GM23338 (cell line): ENCODE results near the gene PARD6B. TPM values are rescaled to one million over a fixed set of nuclear protein-coding genes. Genes with fewer than 3 reads are reported as not detected.

Experiments
- ATAC-seq: fragments of 200-7000 bp; cut with Tn5 transposase; 3 replicates; pipeline ENCODE4 v1.9.1; 2020
- DNase-seq: peaks from one replicate; pipeline ENCODE4 v3.0.0-alpha.2; 2015; ENCODE audit warnings: low spot score
- H2AFZ ChIP-seq: fragments of 200-600 bp; sonication (generic); 2 replicates; pipeline ENCODE4 v1.8.0; 2016; ENCODE audit warnings: antibody characterized with exemption, mild to moderate bottlenecking, moderate library complexity
- H3F3A ChIP-seq: fragments of 200-600 bp; sonication (generic); replicated peaks from 2 replicates; pipeline ENCODE4 v1.8.0; 2017; ENCODE audit warnings: antibody characterized with exemption, mixed run types, low read depth
- H3K27ac ChIP-seq: fragments of 200-600 bp; sonication (generic); 2 replicates; pipeline ENCODE4 v1.6.1; 2016; ENCODE audit warnings: low read depth
- H3K27me3 ChIP-seq: fragments of 200-600 bp; sonication (generic); 2 replicates; pipeline ENCODE4 v1.8.0; 2016; ENCODE audit warnings: mild to moderate bottlenecking, mixed run types, moderate library complexity; ENCODE audit not compliant: insufficient read depth
- H3K36me3 ChIP-seq: fragments of 200-600 bp; sonication (generic); 2 replicates; pipeline ENCODE4 v1.8.0; 2016; ENCODE audit warnings: mild to moderate bottlenecking; ENCODE audit not compliant: insufficient read depth
- H3K4me1 ChIP-seq: fragments of 200-600 bp; sonication (generic); 2 replicates; pipeline ENCODE4 v1.8.0; 2016; ENCODE audit warnings: mild to moderate bottlenecking, moderate library complexity; ENCODE audit not compliant: insufficient read depth
- H3K4me2 ChIP-seq: fragments of 200-600 bp; sonication (generic); 2 replicates; pipeline ENCODE4 v1.7.1; 2017; ENCODE audit warnings: mixed run types
- H3K4me3 ChIP-seq: fragments of 200-600 bp; sonication (generic); 2 replicates; pipeline ENCODE4 v1.6.1; 2016; ENCODE audit warnings: mixed run types
- H3K79me2 ChIP-seq: fragments of 200-600 bp; sonication (generic); replicated peaks from 2 replicates; pipeline ENCODE4 v1.8.0; 2017; ENCODE audit warnings: mild to moderate bottlenecking; ENCODE audit not compliant: insufficient read depth
- H3K9me2 ChIP-seq: fragments of 200-600 bp; sonication (generic); 2 replicates; pipeline ENCODE4 v1.8.0; 2017; ENCODE audit not compliant: insufficient read depth
- H4K20me1 ChIP-seq: fragments of 200-600 bp; sonication (generic); replicated peaks from 2 replicates; pipeline ENCODE4 v1.8.0; 2017; ENCODE audit warnings: mild to moderate bottlenecking; ENCODE audit not compliant: insufficient read depth
- H3K27ac Mint-ChIP-seq: 2 replicates; pipeline ENCODE4 v1.8.0; 2020; ENCODE audit warnings: inconsistent platforms, mild to moderate bottlenecking, moderate library complexity, mixed read lengths
- H3K27me3 Mint-ChIP-seq: 3 replicates; pipeline ENCODE4 v1.8.0; 2022; ENCODE audit warnings: low read depth, mild to moderate bottlenecking, moderate library complexity, mixed read lengths, inconsistent platforms; ENCODE audit not compliant: insufficient read depth, poor library complexity
- H3K36me3 Mint-ChIP-seq: 3 replicates; pipeline ENCODE4 v1.8.0; 2021; ENCODE audit warnings: low read depth, mild to moderate bottlenecking, inconsistent platforms, moderate library complexity, mixed read lengths
- H3K4me1 Mint-ChIP-seq: 3 replicates; pipeline ENCODE4 v1.8.0; 2020; ENCODE audit warnings: mild to moderate bottlenecking, inconsistent platforms, mixed read lengths
- H3K4me3 Mint-ChIP-seq: 3 replicates; pipeline ENCODE4 v1.8.0; 2021; ENCODE audit warnings: moderate library complexity, mild to moderate bottlenecking, inconsistent platforms, mixed read lengths
- H3K9me3 Mint-ChIP-seq: 3 replicates; pipeline ENCODE4 v1.8.0; 2020; ENCODE audit warnings: moderate library complexity, mild to moderate bottlenecking, inconsistent platforms, mixed read lengths
- CREB1 ChIP-seq: fragments of 250-450 bp; sonication (Bioruptor Pico); IDR thresholded peaks from 2 replicates; pipeline ENCODE4 v1.5.0; 2020; ENCODE audit warnings: low read depth, mild to moderate bottlenecking, moderate library complexity
- ETS1 ChIP-seq: IDR thresholded peaks from 2 replicates; pipeline ENCODE4 v1.6.1; 2016; ENCODE audit warnings: antibody characterized with exemption
- EZH2 ChIP-seq: fragments of 200-600 bp; sonication (generic); IDR thresholded peaks from one replicate; pipeline ENCODE4 v1.8.0; 2017; ENCODE audit warnings: antibody characterized with exemption, mild to moderate bottlenecking, low read depth; ENCODE audit not compliant: unreplicated experiment
- EZH2phosphoT487 ChIP-seq: fragments of 200-600 bp; sonication (generic); IDR thresholded peaks from one replicate; pipeline ENCODE4 v1.8.1; 2018; ENCODE audit warnings: antibody characterized with exemption; ENCODE audit not compliant: unreplicated experiment
- JUNB ChIP-seq: IDR thresholded peaks from one replicate; pipeline ENCODE4 v1.6.1; 2016; ENCODE audit warnings: antibody characterized with exemption; ENCODE audit not compliant: unreplicated experiment
- NANOG ChIP-seq: IDR thresholded peaks from 2 replicates; pipeline ENCODE4 v1.6.1; 2016; ENCODE audit warnings: antibody characterized with exemption, borderline replicate concordance
- STAT1 ChIP-seq: IDR thresholded peaks from one replicate; pipeline ENCODE4 v1.6.1; 2016; ENCODE audit warnings: antibody characterized with exemption; ENCODE audit not compliant: unreplicated experiment
- ZNF331 ChIP-seq: fragments of 250-450 bp; sonication (Bioruptor Pico); IDR thresholded peaks from 2 replicates; pipeline ENCODE4 v1.5.0; 2020; ENCODE audit warnings: low read depth, mild to moderate bottlenecking, moderate library complexity
- polyA plus RNA-seq: library from polyadenylated mRNA; unstranded; fragments of >200 nt; fragmentation: Nextera tagmentation; extraction: Ambion mirVana; gene quantifications from 2 replicates; pipeline ENCODE4 v1.2.1, GENCODE V29; 2016
- total RNA-seq: library from RNA; depleted of rRNA; stranded (reverse); fragments of >200 nt; shearing (Covaris generic); gene quantifications from 2 replicates; pipeline ENCODE4 v1.2.3, GENCODE V29; 2014
- TF ChIP-seq, protein P1 (sequence below), 2 experiments: fragments of 200-600 bp in 1 of 2; sonication (generic) in 1 of 2; conservative IDR thresholded peaks; 2 replicates each; pipeline versions ENCODE4 v1.5.1 to v1.6.1; 2016 to 2017; ENCODE audit warnings: antibody characterized with exemption in 2 of 2, low read depth in 2 of 2, mild to moderate bottlenecking in 2 of 2, moderate library complexity in 1 of 2
- TF ChIP-seq, protein P2 (sequence below): IDR thresholded peaks from one replicate; pipeline ENCODE4 v1.6.1; 2018; ENCODE audit warnings: antibody characterized with exemption; ENCODE audit not compliant: unreplicated experiment
- TF ChIP-seq, protein P3 (sequence below): fragments of 250-450 bp; sonication (Bioruptor Pico); IDR thresholded peaks from 2 replicates; pipeline ENCODE4 v1.5.0; 2020; ENCODE audit warnings: mild to moderate bottlenecking, moderate library complexity

The PARD6B gene
- total and polyA plus RNA-seq, 2 experiments from 2014 or later = 23.5 to 29.2 TPM

GRCh38 chr20:50708845-50709635 lies 22.3 kb upstream of the PARD6B start (continued):
- TF ChIP-seq ETS1 (no peak), CREB1 (no peak), ZNF331 (CRISPR knock-in tag) (no peak), STAT1 (no peak), JUNB (no peak), EZH2 (no peak)
- TF ChIP-seq, protein P1, sequence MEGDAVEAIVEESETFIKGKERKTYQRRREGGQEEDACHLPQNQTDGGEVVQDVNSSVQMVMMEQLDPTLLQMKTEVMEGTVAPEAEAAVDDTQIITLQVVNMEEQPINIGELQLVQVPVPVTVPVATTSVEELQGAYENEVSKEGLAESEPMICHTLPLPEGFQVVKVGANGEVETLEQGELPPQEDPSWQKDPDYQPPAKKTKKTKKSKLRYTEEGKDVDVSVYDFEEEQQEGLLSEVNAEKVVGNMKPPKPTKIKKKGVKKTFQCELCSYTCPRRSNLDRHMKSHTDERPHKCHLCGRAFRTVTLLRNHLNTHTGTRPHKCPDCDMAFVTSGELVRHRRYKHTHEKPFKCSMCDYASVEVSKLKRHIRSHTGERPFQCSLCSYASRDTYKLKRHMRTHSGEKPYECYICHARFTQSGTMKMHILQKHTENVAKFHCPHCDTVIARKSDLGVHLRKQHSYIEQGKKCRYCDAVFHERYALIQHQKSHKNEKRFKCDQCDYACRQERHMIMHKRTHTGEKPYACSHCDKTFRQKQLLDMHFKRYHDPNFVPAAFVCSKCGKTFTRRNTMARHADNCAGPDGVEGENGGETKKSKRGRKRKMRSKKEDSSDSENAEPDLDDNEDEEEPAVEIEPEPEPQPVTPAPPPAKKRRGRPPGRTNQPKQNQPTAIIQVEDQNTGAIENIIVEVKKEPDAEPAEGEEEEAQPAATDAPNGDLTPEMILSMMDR (conservative IDR thresholded peaks at IDR 0.05; ENCODE audit: low read depth in 2 of 2) = no peak

- Histone ChIP-seq H3K9me2 (no peaks in the 10 kb centered on the region), H3K79me2 (no peaks in the 10 kb centered on the region), H3K4me3 (no peak overlapping the region), H2AFZ (no peak overlapping the region), H3F3A (no peaks in the 10 kb centered on the region), H3K4me2 (no peak overlapping the region), H3K4me1 (peaks cover 5% of the 10 kb centered on the region; the same call in 1 of the 2 replicates), H3K27ac (no peak overlapping the region), H3K27me3 (no peaks in the 10 kb centered on the region), H3K36me3 (no peaks in the 10 kb centered on the region), H4K20me1 (no peaks in the 10 kb centered on the region)
- H3K27me3 Mint-ChIP-seq = peaks cover 6% of the 10 kb centered on the region
- ATAC-seq = no peak
- no peaks in the 10 kb centered on the region; the same call in 2 of the 3 replicates for H3K9me3 Mint-ChIP-seq
- TF ChIP-seq, protein P2, sequence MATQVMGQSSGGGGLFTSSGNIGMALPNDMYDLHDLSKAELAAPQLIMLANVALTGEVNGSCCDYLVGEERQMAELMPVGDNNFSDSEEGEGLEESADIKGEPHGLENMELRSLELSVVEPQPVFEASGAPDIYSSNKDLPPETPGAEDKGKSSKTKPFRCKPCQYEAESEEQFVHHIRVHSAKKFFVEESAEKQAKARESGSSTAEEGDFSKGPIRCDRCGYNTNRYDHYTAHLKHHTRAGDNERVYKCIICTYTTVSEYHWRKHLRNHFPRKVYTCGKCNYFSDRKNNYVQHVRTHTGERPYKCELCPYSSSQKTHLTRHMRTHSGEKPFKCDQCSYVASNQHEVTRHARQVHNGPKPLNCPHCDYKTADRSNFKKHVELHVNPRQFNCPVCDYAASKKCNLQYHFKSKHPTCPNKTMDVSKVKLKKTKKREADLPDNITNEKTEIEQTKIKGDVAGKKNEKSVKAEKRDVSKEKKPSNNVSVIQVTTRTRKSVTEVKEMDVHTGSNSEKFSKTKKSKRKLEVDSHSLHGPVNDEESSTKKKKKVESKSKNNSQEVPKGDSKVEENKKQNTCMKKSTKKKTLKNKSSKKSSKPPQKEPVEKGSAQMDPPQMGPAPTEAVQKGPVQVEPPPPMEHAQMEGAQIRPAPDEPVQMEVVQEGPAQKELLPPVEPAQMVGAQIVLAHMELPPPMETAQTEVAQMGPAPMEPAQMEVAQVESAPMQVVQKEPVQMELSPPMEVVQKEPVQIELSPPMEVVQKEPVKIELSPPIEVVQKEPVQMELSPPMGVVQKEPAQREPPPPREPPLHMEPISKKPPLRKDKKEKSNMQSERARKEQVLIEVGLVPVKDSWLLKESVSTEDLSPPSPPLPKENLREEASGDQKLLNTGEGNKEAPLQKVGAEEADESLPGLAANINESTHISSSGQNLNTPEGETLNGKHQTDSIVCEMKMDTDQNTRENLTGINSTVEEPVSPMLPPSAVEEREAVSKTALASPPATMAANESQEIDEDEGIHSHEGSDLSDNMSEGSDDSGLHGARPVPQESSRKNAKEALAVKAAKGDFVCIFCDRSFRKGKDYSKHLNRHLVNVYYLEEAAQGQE = no peak
- TF ChIP-seq CREB1 (no peak), EZH2phosphoT487 (no peak), NANOG (no peak), ZNF331 (CRISPR knock-in tag) (no peak), STAT1 (no peak)
- TF ChIP-seq, protein P3, sequence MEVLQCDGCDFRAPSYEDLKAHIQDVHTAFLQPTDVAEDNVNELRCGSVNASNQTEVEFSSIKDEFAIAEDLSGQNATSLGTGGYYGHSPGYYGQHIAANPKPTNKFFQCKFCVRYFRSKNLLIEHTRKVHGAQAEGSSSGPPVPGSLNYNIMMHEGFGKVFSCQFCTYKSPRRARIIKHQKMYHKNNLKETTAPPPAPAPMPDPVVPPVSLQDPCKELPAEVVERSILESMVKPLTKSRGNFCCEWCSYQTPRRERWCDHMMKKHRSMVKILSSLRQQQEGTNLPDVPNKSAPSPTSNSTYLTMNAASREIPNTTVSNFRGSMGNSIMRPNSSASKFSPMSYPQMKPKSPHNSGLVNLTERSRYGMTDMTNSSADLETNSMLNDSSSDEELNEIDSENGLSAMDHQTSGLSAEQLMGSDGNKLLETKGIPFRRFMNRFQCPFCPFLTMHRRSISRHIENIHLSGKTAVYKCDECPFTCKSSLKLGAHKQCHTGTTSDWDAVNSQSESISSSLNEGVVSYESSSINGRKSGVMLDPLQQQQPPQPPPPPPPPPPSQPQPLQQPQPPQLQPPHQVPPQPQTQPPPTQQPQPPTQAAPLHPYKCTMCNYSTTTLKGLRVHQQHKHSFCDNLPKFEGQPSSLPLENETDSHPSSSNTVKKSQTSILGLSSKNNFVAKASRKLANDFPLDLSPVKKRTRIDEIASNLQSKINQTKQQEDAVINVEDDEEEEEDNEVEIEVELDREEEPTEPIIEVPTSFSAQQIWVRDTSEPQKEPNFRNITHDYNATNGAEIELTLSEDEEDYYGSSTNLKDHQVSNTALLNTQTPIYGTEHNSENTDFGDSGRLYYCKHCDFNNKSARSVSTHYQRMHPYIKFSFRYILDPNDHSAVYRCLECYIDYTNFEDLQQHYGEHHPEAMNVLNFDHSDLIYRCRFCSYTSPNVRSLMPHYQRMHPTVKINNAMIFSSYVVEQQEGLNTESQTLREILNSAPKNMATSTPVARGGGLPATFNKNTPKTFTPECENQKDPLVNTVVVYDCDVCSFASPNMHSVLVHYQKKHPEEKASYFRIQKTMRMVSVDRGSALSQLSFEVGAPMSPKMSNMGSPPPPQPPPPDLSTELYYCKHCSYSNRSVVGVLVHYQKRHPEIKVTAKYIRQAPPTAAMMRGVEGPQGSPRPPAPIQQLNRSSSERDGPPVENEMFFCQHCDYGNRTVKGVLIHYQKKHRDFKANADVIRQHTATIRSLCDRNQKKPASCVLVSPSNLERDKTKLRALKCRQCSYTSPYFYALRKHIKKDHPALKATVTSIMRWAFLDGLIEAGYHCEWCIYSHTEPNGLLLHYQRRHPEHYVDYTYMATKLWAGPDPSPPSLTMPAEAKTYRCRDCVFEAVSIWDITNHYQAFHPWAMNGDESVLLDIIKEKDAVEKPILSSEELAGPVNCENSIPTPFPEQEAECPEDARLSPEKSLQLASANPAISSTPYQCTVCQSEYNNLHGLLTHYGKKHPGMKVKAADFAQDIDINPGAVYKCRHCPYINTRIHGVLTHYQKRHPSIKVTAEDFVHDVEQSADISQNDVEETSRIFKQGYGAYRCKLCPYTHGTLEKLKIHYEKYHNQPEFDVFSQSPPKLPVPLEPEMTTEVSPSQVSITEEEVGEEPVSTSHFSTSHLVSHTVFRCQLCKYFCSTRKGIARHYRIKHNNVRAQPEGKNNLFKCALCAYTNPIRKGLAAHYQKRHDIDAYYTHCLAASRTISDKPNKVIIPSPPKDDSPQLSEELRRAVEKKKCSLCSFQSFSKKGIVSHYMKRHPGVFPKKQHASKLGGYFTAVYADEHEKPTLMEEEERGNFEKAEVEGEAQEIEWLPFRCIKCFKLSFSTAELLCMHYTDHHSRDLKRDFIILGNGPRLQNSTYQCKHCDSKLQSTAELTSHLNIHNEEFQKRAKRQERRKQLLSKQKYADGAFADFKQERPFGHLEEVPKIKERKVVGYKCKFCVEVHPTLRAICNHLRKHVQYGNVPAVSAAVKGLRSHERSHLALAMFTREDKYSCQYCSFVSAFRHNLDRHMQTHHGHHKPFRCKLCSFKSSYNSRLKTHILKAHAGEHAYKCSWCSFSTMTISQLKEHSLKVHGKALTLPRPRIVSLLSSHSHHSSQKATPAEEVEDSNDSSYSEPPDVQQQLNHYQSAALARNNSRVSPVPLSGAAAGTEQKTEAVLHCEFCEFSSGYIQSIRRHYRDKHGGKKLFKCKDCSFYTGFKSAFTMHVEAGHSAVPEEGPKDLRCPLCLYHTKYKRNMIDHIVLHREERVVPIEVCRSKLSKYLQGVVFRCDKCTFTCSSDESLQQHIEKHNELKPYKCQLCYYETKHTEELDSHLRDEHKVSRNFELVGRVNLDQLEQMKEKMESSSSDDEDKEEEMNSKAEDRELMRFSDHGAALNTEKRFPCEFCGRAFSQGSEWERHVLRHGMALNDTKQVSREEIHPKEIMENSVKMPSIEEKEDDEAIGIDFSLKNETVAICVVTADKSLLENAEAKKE = no peak
- no peaks in the 10 kb centered on the region for H3K36me3 Mint-ChIP-seq
- peaks cover 27% of the 10 kb centered on the region for H3K4me1 Mint-ChIP-seq
- DNase-seq = no peak
- no peak overlapping the region for H3K27ac Mint-ChIP-seq
- no peak overlapping the region for H3K4me3 Mint-ChIP-seq
Measured at GRCh38 chr20:50709636-50709973, 21.8 kb upstream of the PARD6B start.
